PC-9 (cell line): ENCODE measurements around the gene YAP1. TPM values are rescaled to one million over a fixed set of nuclear protein-coding genes. Genes with fewer than 3 reads are reported as not detected.
"Not testable (repeated sequence)": the region's sequence is repeated elsewhere in the genome, so short reads cannot be mapped to it uniquely, and the experiment has no call there.

Experiments used
- BruUV-seq: library from RNA; stranded (reverse); fragments of 400-500 nt; replicated peaks from 2 replicates; lab custom pipeline; 2021; lab: Mats Ljungman, UMichigan
- CTCF ChIA-PET: fragments of 300-600 bp; sonication (Branson Sonifier 250); formaldehyde crosslinking; loops from one replicate; lab custom pipeline; 2022; ENCODE audit warnings: antibody characterized with exemption; lab: Charles Lee
- POLR2A ChIA-PET: fragments of 300-600 bp; sonication (Branson Sonifier 250); formaldehyde crosslinking; loops from one replicate; lab custom pipeline; 2022; ENCODE audit warnings: antibody characterized with exemption; ENCODE audit not compliant: unreplicated experiment; lab: Charles Lee
- DNase-seq, 2 experiments: peaks; one replicate each; pipeline versions ENCODE4 v3.0.0 to v3.0.0-alpha.2; 2015 to 2022; ENCODE audit warnings: mixed read lengths in 1 of 2
- H2AFZ ChIP-seq: fragments of 200-600 bp; sonication (generic); 2 replicates; pipeline ENCODE4 v1.8.1; 2017; ENCODE audit warnings: antibody characterized with exemption
- H3F3A ChIP-seq: fragments of 200-600 bp; sonication (generic); 2 replicates; pipeline ENCODE4 v1.8.1; 2017; ENCODE audit warnings: antibody characterized with exemption, mild to moderate bottlenecking, low read depth; ENCODE audit not compliant: insufficient read depth
- H3K27ac ChIP-seq: fragments of 200-600 bp; sonication (generic); 2 replicates; pipeline ENCODE4 v1.6.1; 2016; ENCODE audit warnings: mixed run types
- H3K27me3 ChIP-seq: fragments of 200-600 bp; sonication (generic); 2 replicates; pipeline ENCODE4 v1.6.1; 2016; ENCODE audit warnings: low read depth, mixed run types; ENCODE audit not compliant: insufficient read depth
- H3K36me3 ChIP-seq: fragments of 200-600 bp; sonication (generic); 2 replicates; pipeline ENCODE4 v1.6.1; 2016; ENCODE audit warnings: low read depth, mixed run types
- H3K4me1 ChIP-seq: fragments of 200-600 bp; sonication (generic); replicated peaks from 2 replicates; pipeline ENCODE4 v1.6.1; 2016; ENCODE audit warnings: mixed run types; ENCODE audit not compliant: insufficient read depth
- H3K4me2 ChIP-seq: fragments of 200-600 bp; sonication (generic); 2 replicates; pipeline ENCODE4 v1.6.1; 2017; ENCODE audit warnings: mixed run types
- H3K4me3 ChIP-seq: fragments of 200-600 bp; sonication (generic); 2 replicates; pipeline ENCODE4 v1.6.1; 2016; ENCODE audit warnings: mixed run types
- H3K79me2 ChIP-seq: fragments of 200-600 bp; sonication (generic); 2 replicates; pipeline ENCODE4 v1.6.1; 2017; ENCODE audit warnings: low read depth, mixed run types
- H3K9me2 ChIP-seq: fragments of 200-600 bp; sonication (generic); 2 replicates; pipeline ENCODE4 v1.8.1; 2017; ENCODE audit warnings: mild to moderate bottlenecking; ENCODE audit not compliant: insufficient read depth
- H3K9me3 ChIP-seq: fragments of 200-600 bp; sonication (generic); 2 replicates; pipeline ENCODE4 v1.8.1; 2016; ENCODE audit warnings: low read depth; ENCODE audit not compliant: insufficient read depth
- H4K20me1 ChIP-seq: fragments of 200-600 bp; sonication (generic); 2 replicates; pipeline ENCODE4 v1.8.1; 2017; ENCODE audit not compliant: insufficient read depth
- CTCF ChIP-seq: fragments of 200-600 bp; sonication (generic); conservative IDR thresholded peaks from 2 replicates; pipeline ENCODE4 v1.6.1; 2017; ENCODE audit warnings: mixed run types, antibody characterized with exemption, mild to moderate bottlenecking, moderate library complexity
- EZH2 ChIP-seq: fragments of 200-600 bp; sonication (generic); IDR thresholded peaks from 2 replicates; pipeline ENCODE4 v1.8.0; 2017; ENCODE audit warnings: antibody characterized with exemption, low read depth
- intact Hi-C: fragments of 100-400 bp; cut with micrococcal nuclease; formaldehyde crosslinking; loops from one replicate; pipeline ENCODE4 v1.10.0; 2022; ENCODE audit not compliant: unreplicated experiment
- total RNA-seq: library from RNA; stranded (reverse); gene quantifications from 2 replicates; pipeline ENCODE4 v1.2.3, GENCODE V29; 2021

The YAP1 gene
- total RNA-seq, 1 experiment from 2014 or later: 111 TPM

- H3K9me3 ChIP-seq: no peaks in the 10 kb centered on the region
- H3K27ac ChIP-seq: no peak overlapping the region
- no peaks in the 10 kb centered on the region for H3K79me2 ChIP-seq
- DNase-seq: no peak
- no peak overlapping the region for H3K4me3 ChIP-seq
- BruUV-seq: no TSS peak
- H3F3A ChIP-seq: peaks cover 15% of the 10 kb centered on the region
- no peaks in the 10 kb centered on the region for H3K27me3 ChIP-seq
- H4K20me1 ChIP-seq: no peaks in the 10 kb centered on the region
- no peaks in the 10 kb centered on the region for H3K9me2 ChIP-seq
- POLR2A ChIA-PET: no interaction called here
- no peak overlapping the region for H2AFZ ChIP-seq
- TF ChIP-seq EZH2 (no peak), CTCF (no peak)
- intact Hi-C loops: no loop called here
- peaks cover 15% of the 10 kb centered on the region for H3K4me1 ChIP-seq
- H3K4me2 ChIP-seq: no peak overlapping the region
- H3K36me3 ChIP-seq: no peaks in the 10 kb centered on the region
- CTCF ChIA-PET: no interaction called here
These were observed 153.2 kb downstream of the YAP1 start for GRCh38 chr11:102263379-102264003.

GRCh38 chr11:102264704-102265103, 154.5 kb downstream of the YAP1 start:
- not testable (repeated sequence) for H2AFZ ChIP-seq, H3K9me3 ChIP-seq, H3K36me3 ChIP-seq, H3K4me2 ChIP-seq, H3K27ac ChIP-seq, H3K4me3 ChIP-seq, BruUV-seq, H3K79me2 ChIP-seq, DNase-seq, H3K27me3 ChIP-seq, H4K20me1 ChIP-seq, H3K9me2 ChIP-seq
- POLR2A ChIA-PET: interaction anchor here (0.6 kb wide), 1 partner anchor 108 kb away, joined by 4 read pairs; no protein-coding TSS in a partner anchor
- peaks cover 24% of the 10 kb centered on the region for H3F3A ChIP-seq
- intact Hi-C loops: loop anchor here (5.0 kb wide), 1 partner anchor 107 kb away; no protein-coding TSS in a partner anchor
- H3K4me1 ChIP-seq: peaks cover 25% of the 10 kb centered on the region
- CTCF ChIA-PET: interaction anchor here (0.6 kb wide), 1 partner anchor 504 kb away, joined by 8 read pairs; no protein-coding TSS in a partner anchor

- no peaks in the 10 kb centered on the region for H3K27me3 ChIP-seq
- ChIA-PET CTCF (no interaction called here), POLR2A (no interaction called here)
- peaks cover 39% of the 10 kb centered on the region for H3K4me1 ChIP-seq
- H3K4me2 ChIP-seq: no peak overlapping the region
- H2AFZ ChIP-seq: no peak overlapping the region
- H3F3A ChIP-seq: peaks cover 34% of the 10 kb centered on the region
- intact Hi-C loops: loop anchor here (5.0 kb wide), 1 partner anchor 109 kb away; no protein-coding TSS in a partner anchor
- DNase-seq: no peak
- no peaks in the 10 kb centered on the region for H3K79me2 ChIP-seq
- H3K27ac ChIP-seq: no peak overlapping the region
- H3K9me3 ChIP-seq: no peaks in the 10 kb centered on the region
- no peak for TF ChIP-seq EZH2
- no peak for TF ChIP-seq CTCF
- H3K4me3 ChIP-seq: no peak overlapping the region
- H3K36me3 ChIP-seq: no peaks in the 10 kb centered on the region
- no peaks in the 10 kb centered on the region for H3K9me2 ChIP-seq
- H4K20me1 ChIP-seq: no peaks in the 10 kb centered on the region
- BruUV-seq: no TSS peak
These were observed 155.9 kb downstream of the YAP1 start for GRCh38 chr11:102266099-102266498.
